ENCODE results near the gene TAMALIN.

GRCh38 chr12:52038447-52038846 lies 31.7 kb downstream of the TAMALIN start:
- TF ChIP-seq CTCF (IDR thresholded peaks at IDR 0.05; ENCODE audit: insufficient read depth, low read length, poor library complexity, severe bottlenecking), result no peak
- no peak for TF ChIP-seq EZH2phosphoT487 (conservative IDR thresholded peaks at IDR 0.05; ENCODE audit: low read length)
